GM23338 (cell line): ENCODE data around the gene BAIAP2.

Experiments used
- CREB1 ChIP-seq: fragments of 250-450 bp; sonication (Bioruptor Pico); IDR thresholded peaks from 2 replicates; pipeline ENCODE4 v1.5.0; 2020; ENCODE audit warnings: low read depth, mild to moderate bottlenecking, moderate library complexity
- CTCF ChIP-seq, 2 experiments: fragments of 200-600 bp in 1 of 2; sonication (generic) in 1 of 2; conservative IDR thresholded peaks; 2 replicates each; pipeline versions ENCODE4 v1.5.1 to v1.6.1; 2016 to 2017; ENCODE audit warnings: antibody characterized with exemption in 2 of 2, low read depth in 2 of 2, mild to moderate bottlenecking in 2 of 2, moderate library complexity in 1 of 2
- EZH2 ChIP-seq: fragments of 200-600 bp; sonication (generic); IDR thresholded peaks from one replicate; pipeline ENCODE4 v1.8.0; 2017; ENCODE audit warnings: antibody characterized with exemption, mild to moderate bottlenecking, low read depth; ENCODE audit not compliant: unreplicated experiment
- EZH2phosphoT487 ChIP-seq: fragments of 200-600 bp; sonication (generic); IDR thresholded peaks from one replicate; pipeline ENCODE4 v1.8.1; 2018; ENCODE audit warnings: antibody characterized with exemption; ENCODE audit not compliant: unreplicated experiment
- JUNB ChIP-seq: IDR thresholded peaks from one replicate; pipeline ENCODE4 v1.6.1; 2016; ENCODE audit warnings: antibody characterized with exemption; ENCODE audit not compliant: unreplicated experiment
- POLR2AphosphoS5 ChIP-seq: IDR thresholded peaks from 2 replicates; pipeline ENCODE4 v1.6.1; 2016; ENCODE audit warnings: antibody characterized with exemption, low read depth
- STAT1 ChIP-seq: IDR thresholded peaks from one replicate; pipeline ENCODE4 v1.6.1; 2016; ENCODE audit warnings: antibody characterized with exemption; ENCODE audit not compliant: unreplicated experiment
- ZNF114 ChIP-seq: fragments of 250-450 bp; sonication (Bioruptor Pico); IDR thresholded peaks from 2 replicates; pipeline ENCODE4 v1.5.0; 2020; ENCODE audit warnings: mild to moderate bottlenecking, moderate library complexity
- ZNF331 ChIP-seq: fragments of 250-450 bp; sonication (Bioruptor Pico); IDR thresholded peaks from 2 replicates; pipeline ENCODE4 v1.5.0; 2020; ENCODE audit warnings: low read depth, mild to moderate bottlenecking, moderate library complexity
- ZNF462 ChIP-seq: fragments of 250-450 bp; sonication (Bioruptor Pico); IDR thresholded peaks from 2 replicates; pipeline ENCODE4 v1.5.0; 2020; ENCODE audit warnings: mild to moderate bottlenecking, moderate library complexity
- TF ChIP-seq, protein P1 (sequence below): IDR thresholded peaks from one replicate; pipeline ENCODE4 v1.6.1; 2018; ENCODE audit warnings: antibody characterized with exemption; ENCODE audit not compliant: unreplicated experiment

DNA sequence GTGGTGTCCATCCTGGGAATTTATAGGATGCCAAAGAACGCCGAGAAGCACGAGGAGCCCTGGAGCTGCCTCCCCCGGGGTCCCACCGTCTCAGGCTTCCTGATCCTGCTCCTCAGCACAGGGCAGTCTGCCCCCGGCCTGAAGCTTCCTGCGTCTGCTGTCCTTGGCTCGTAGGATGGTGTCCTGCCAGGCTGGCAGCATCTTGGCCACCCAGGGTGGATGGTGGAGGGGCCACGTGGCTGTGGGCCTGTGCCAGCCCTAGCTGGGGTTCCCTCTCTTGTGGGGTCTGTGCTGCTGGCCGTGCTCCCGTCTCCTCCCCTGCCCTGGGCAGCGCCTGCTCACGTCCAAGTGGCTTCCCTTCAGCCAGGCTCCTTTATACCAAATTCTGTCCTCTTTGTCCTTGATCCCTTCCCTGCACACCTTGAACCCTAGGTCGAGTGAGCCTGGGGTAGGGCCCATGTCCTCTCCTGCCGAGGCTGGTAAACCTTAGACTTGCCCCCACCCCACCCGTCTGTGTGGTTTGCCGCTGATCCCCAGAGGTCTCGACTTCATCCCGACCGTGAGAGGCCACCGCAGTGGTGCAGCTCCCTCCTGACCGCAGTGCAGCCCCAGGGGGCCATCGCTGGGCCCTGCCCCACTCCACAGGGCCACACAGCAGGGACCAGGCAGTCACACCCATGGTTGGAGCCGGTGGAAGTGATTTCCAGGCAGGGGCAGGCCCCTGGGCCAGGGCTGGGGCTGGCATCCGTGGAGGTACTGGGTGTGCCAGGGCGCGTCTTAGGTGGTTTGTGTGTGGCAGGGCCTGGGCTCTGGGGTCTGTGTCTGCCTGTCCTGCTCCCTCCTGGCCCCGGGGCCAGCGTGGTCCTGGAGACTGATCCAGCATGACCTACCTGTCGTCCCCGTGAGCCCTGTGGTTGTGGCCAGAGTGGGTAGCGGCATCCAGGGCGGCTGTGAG, 46.5 kb downstream of the BAIAP2 start:
- TF ChIP-seq POLR2AphosphoS5 (no peak), JUNB (no peak), CTCF (conservative IDR thresholded peaks at IDR 0.05; ENCODE audit: low read depth in 2 of 2) (no peak), EZH2phosphoT487 (no peak), EZH2 (no peak), STAT1 (no peak), ZNF462 (CRISPR knock-in tag) (no peak), ZNF331 (no peak), CREB1 (no peak), ZNF114 (CRISPR knock-in tag) (no peak)
- TF ChIP-seq, protein P1, sequence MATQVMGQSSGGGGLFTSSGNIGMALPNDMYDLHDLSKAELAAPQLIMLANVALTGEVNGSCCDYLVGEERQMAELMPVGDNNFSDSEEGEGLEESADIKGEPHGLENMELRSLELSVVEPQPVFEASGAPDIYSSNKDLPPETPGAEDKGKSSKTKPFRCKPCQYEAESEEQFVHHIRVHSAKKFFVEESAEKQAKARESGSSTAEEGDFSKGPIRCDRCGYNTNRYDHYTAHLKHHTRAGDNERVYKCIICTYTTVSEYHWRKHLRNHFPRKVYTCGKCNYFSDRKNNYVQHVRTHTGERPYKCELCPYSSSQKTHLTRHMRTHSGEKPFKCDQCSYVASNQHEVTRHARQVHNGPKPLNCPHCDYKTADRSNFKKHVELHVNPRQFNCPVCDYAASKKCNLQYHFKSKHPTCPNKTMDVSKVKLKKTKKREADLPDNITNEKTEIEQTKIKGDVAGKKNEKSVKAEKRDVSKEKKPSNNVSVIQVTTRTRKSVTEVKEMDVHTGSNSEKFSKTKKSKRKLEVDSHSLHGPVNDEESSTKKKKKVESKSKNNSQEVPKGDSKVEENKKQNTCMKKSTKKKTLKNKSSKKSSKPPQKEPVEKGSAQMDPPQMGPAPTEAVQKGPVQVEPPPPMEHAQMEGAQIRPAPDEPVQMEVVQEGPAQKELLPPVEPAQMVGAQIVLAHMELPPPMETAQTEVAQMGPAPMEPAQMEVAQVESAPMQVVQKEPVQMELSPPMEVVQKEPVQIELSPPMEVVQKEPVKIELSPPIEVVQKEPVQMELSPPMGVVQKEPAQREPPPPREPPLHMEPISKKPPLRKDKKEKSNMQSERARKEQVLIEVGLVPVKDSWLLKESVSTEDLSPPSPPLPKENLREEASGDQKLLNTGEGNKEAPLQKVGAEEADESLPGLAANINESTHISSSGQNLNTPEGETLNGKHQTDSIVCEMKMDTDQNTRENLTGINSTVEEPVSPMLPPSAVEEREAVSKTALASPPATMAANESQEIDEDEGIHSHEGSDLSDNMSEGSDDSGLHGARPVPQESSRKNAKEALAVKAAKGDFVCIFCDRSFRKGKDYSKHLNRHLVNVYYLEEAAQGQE: no peak
